Left ventricle myocardium inferior (tissue), 1 donor: Measurements from ENCODE around the gene ERAP2. TPM values are rescaled to one million over a fixed set of nuclear protein-coding genes. Genes with fewer than 3 reads are reported as not detected.

Source experiments
- DNase-seq: peaks from one replicate; pipeline ENCODE4 v3.0.0-alpha.2; 2020
- H3K27ac ChIP-seq: fragments of 200-600 bp; replicated peaks from 2 replicates; pipeline ENCODE4 v1.8.0; 2021
- H3K27me3 ChIP-seq: fragments of 200-600 bp; 2 replicates; pipeline ENCODE4 v1.8.0; 2021; ENCODE audit warnings: low read depth
- H3K36me3 ChIP-seq: fragments of 200-600 bp; 2 replicates; pipeline ENCODE4 v1.8.0; 2021
- H3K4me1 ChIP-seq: fragments of 200-600 bp; 2 replicates; pipeline ENCODE4 v1.8.0; 2021
- H3K4me3 ChIP-seq: fragments of 200-600 bp; 2 replicates; pipeline ENCODE4 v1.8.0; 2021; ENCODE audit warnings: mild to moderate bottlenecking, moderate library complexity
- H3K9me3 ChIP-seq: fragments of 200-600 bp; replicated peaks from 2 replicates; pipeline ENCODE4 v1.8.0; 2021
- CTCF ChIP-seq: fragments of 200-600 bp; IDR thresholded peaks from 2 replicates; pipeline ENCODE4 v1.8.0; 2021; ENCODE audit warnings: antibody characterized with exemption, mild to moderate bottlenecking, borderline replicate concordance
- intact Hi-C: fragments of 100-400 bp; cut with micrococcal nuclease; formaldehyde crosslinking; loops from one replicate; pipeline ENCODE4 v1.11.0; 2022
- total RNA-seq: library from RNA; stranded (reverse); fragmentation: NEBNext Ultra II Directional; extraction: Animal tissue kit (Norgen Biotek cat#: 25700); gene quantifications from one replicate; pipeline ENCODE4 v1.2.1, GENCODE V29; 2021
- donor health status: DM: no; HTN: yes; CAD: no; lungs with severe emphysema.

ERAP2 gene
- total RNA-seq, 1 donor from 2014 or later = 6.7 TPM

- H3K27ac ChIP-seq = no peak overlapping the region
- H3K27me3 ChIP-seq = no peaks in the 10 kb centered on the region
- no peak for DNase-seq
- no peaks in the 10 kb centered on the region for H3K4me1 ChIP-seq
- no peaks in the 10 kb centered on the region for H3K36me3 ChIP-seq
- no peaks in the 10 kb centered on the region for H3K9me3 ChIP-seq
- H3K4me3 ChIP-seq = no peak overlapping the region
- TF ChIP-seq CTCF = no peak
- intact Hi-C loops = no loop called here
These were observed 12.2 kb upstream of the ERAP2 start for GRCh38 chr5:96863949-96864584.

- TF ChIP-seq CTCF = no peak
- Histone ChIP-seq H3K36me3 (no peaks in the 10 kb centered on the region), H3K9me3 (no peaks in the 10 kb centered on the region), H3K27ac (no peak overlapping the region), H3K4me1 (no peaks in the 10 kb centered on the region), H3K4me3 (no peak overlapping the region), H3K27me3 (no peaks in the 10 kb centered on the region)
- DNase-seq = no peak
- intact Hi-C loops = loop anchor here (5.0 kb wide), 1 partner anchor 297 kb away; no protein-coding TSS in a partner anchor
These were observed 11.3 kb upstream of the ERAP2 start for GRCh38 chr5:96864922-96865530.

DNA sequence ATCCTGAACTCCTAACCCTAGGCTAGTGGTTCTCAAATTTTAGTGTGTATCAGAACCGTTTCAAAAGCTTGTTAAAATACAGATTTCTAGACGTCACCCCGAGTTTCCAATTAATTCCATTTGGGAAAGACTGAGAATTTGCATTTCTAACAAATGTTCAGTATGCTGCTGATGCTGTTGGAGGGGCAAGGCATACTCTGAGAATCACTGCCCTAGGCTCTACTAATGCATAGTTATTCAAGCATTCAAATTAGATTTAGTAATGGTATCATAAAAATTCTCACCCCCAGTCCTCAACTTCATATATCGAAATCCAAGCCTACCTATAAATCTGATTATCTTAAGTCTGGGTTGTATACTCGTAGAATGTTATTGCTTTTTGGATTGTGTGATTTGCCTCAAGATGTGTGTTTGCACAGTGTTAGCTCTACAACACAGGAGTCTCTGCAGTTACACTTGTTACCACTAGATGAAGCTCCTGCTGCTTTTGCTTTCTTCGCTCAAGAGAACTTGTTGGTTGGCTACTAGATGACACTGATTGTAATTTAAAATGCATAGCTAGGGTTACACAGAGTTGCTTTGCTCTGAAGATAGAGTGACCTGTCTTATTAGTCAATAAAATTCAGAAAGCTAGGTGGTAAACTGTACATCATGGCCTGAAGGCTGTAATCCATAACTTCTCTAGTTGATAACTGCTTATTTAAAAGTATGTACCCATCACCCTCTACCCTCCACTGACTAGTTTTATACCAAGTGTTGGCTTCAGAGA, 7.5 kb upstream of the ERAP2 start:
- Histone ChIP-seq H3K27ac (no peak overlapping the region), H3K36me3 (no peaks in the 10 kb centered on the region), H3K9me3 (no peaks in the 10 kb centered on the region), H3K4me1 (no peaks in the 10 kb centered on the region), H3K27me3 (no peaks in the 10 kb centered on the region), H3K4me3 (no peak overlapping the region)
- no peak for DNase-seq
- TF ChIP-seq CTCF = peak; percentile 95
- intact Hi-C loops = loop anchor here (5.0 kb wide), 1 partner anchor 294 kb away; no protein-coding TSS in a partner anchor

DNA sequence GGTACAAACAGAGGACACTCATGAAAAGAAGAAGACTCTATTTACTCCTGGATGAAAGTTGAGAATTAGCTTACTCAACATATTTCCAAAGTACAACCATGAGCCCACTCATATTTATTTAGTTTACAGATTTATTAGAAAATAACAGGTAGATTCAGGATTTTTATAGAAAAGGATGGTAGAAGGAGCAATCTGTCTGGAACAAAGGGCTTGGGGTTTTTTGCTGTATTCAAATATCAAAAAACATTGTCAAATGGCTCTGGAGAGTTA, 7.0 kb upstream of the ERAP2 start:
- H3K36me3 ChIP-seq = no peaks in the 10 kb centered on the region
- no peaks in the 10 kb centered on the region for H3K27me3 ChIP-seq
- H3K4me1 ChIP-seq = no peaks in the 10 kb centered on the region
- no peak overlapping the region for H3K4me3 ChIP-seq
- H3K27ac ChIP-seq = no peak overlapping the region
- no peak for DNase-seq
- TF ChIP-seq CTCF = no peak
- H3K9me3 ChIP-seq = no peaks in the 10 kb centered on the region
- intact Hi-C loops = loop anchor here (5.0 kb wide), 1 partner anchor 293 kb away; no protein-coding TSS in a partner anchor

- Histone ChIP-seq H3K27ac (no peak overlapping the region), H3K4me3 (no peak overlapping the region), H3K36me3 (no peaks in the 10 kb centered on the region), H3K4me1 (no peaks in the 10 kb centered on the region), H3K9me3 (no peaks in the 10 kb centered on the region), H3K27me3 (no peaks in the 10 kb centered on the region)
- TF ChIP-seq CTCF = no peak
- no peak for DNase-seq
- intact Hi-C loops = no loop called here
These were observed 5.9 kb upstream of the ERAP2 start for GRCh38 chr5:96870094-96871026.
